Fibroblast of villous mesenchyme (primary cell): ENCODE data around the gene BICC1. TPM values are rescaled to one million over a fixed set of nuclear protein-coding genes. Genes with fewer than 3 reads are reported as not detected.
A peak's percentile ranks its signal among the peaks of the same experiment; 100 is the strongest.

Experiments used
- DNase-seq: peaks from one replicate; pipeline ENCODE4 v3.0.0-alpha.2; 2010; ENCODE audit warnings: low read depth
- H3K4me3 ChIP-seq: 2 replicates; pipeline ENCODE4 v1.5.1; 2011; ENCODE audit warnings: low read depth, mild to moderate bottlenecking, low read length
- total RNA-seq: library from RNA; depleted of rRNA; stranded (reverse); fragments of >200 nt; gene quantifications from 2 replicates; pipeline ENCODE4 v1.2.3, GENCODE V29; 2012
- TF ChIP-seq, protein P1 (sequence below): IDR thresholded peaks from 2 replicates; pipeline ENCODE4 v1.5.1; 2012; ENCODE audit warnings: low read depth, mild to moderate bottlenecking, low read length; ENCODE audit not compliant: insufficient read depth

The BICC1 gene
- total RNA-seq, 1 donor = 39.3 TPM

DNA sequence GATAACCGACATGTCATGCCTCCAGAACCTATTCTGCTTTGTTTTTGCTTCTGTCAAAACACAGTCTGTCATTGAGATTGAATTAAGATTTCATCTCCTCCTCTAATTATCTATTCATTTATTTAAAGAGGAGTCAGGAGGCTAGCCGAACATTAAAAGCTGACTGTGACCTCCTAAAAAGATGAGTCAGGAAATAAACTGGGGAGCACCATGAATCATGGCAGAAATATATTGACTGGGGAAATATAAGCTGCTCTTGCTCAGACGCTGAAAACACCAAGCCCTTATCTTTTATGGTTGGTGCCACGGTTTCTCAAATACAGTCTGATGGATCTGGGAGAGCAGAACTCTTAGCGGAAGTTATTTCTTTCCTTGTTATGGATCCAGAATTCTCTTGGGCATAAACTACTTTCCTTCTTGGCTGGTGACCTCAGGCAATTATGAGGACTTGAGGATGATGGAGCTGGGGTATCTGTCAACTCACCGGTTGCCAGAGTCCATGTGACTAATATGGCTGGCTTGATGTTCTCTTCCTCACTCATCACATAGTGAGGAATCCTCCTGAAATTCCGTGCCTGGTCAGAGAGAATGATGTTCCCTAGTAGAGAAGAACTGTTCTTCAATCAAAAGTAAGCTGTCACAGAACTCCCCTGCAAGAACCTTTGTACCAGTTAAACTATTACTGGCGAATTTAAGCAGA lies 356.2 kb downstream of the BICC1 start:
- TF ChIP-seq, protein P1, sequence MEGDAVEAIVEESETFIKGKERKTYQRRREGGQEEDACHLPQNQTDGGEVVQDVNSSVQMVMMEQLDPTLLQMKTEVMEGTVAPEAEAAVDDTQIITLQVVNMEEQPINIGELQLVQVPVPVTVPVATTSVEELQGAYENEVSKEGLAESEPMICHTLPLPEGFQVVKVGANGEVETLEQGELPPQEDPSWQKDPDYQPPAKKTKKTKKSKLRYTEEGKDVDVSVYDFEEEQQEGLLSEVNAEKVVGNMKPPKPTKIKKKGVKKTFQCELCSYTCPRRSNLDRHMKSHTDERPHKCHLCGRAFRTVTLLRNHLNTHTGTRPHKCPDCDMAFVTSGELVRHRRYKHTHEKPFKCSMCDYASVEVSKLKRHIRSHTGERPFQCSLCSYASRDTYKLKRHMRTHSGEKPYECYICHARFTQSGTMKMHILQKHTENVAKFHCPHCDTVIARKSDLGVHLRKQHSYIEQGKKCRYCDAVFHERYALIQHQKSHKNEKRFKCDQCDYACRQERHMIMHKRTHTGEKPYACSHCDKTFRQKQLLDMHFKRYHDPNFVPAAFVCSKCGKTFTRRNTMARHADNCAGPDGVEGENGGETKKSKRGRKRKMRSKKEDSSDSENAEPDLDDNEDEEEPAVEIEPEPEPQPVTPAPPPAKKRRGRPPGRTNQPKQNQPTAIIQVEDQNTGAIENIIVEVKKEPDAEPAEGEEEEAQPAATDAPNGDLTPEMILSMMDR = no peak
- H3K4me3 ChIP-seq = no peak overlapping the region
- DNase-seq = peak; percentile 13

DNA sequence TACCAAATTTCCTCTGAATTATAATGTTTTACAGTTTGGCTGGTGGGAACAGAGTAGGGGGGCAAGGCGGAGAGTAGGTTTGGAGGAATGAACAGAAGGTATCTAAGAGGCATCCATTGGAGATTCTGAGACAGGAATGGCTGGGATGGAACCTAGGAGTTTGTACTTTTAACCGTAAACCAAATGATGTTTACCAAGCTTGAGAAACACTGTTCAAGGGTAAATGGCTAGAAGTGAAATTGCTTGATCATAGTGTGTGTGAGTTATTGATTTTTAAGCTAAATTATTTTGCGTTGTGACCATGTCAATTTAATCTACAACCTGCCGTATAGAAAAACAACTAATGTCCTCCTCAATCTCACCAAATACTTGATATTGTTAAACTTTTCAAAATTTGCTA lies 357.4 kb downstream of the BICC1 start:
- DNase-seq = no peak
- TF ChIP-seq, protein P1 = no peak
- no peak overlapping the region for H3K4me3 ChIP-seq

DNA sequence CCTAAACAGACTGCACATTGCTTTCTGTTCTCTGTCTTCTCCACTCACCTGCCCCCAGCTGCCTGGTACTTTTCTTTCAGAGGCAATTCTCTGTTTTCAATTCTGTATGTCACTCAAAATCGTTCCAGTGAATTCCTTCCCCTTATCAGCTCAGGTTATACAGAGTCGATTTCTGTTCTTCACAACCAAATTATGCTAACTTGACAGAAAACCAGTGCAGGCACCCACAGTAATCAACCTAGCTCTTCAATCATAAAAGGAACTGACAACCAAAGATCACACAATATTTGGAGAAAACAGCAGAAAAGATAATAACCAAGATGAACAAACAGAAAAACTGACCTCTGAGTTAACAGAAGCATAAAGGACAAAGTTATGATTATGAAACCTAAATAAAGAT lies 360.5 kb downstream of the BICC1 start:
- H3K4me3 ChIP-seq = no peak overlapping the region
- TF ChIP-seq, protein P1 = no peak
- no peak for DNase-seq

Other genes with a start within 250 kb of the BICC1 start
- 4.5 and 7.8 TPM in 2 replicates for gene IPMK, start 245.0 kb upstream of the BICC1 start, total RNA-seq
- gene CISD1, start 243.7 kb upstream of the BICC1 start, total RNA-seq = 28.3 and 38.0 TPM in 2 replicates
- 12.9 and 27.6 TPM in 2 replicates for gene UBE2D1, start 177.9 kb upstream of the BICC1 start, total RNA-seq
- gene TFAM, start 127.5 kb upstream of the BICC1 start, total RNA-seq = 18.0 and 26.3 TPM in 2 replicates